GM10248 (cell line): ENCODE results near the gene NT5DC4.
"Not testable (repeated sequence)": the region's sequence is repeated elsewhere in the genome, so short reads cannot be mapped to it uniquely, and the experiment has no call there.

Experiments used
- CTCF ChIA-PET: fragments of 300-600 bp; sonication (Branson Sonifier 250); formaldehyde crosslinking; extraction: SDS; loops from one replicate; lab custom pipeline; 2021; ENCODE audit warnings: antibody characterized with exemption; lab: Yijun Ruan, JAX
- POLR2A ChIA-PET: fragments of 350-650 bp; sonication (Branson Sonifier 250); formaldehyde crosslinking; extraction: SDS; loops from one replicate; lab custom pipeline; 2020; ENCODE audit warnings: antibody characterized with exemption; lab: Yijun Ruan, JAX
- DNase-seq: peaks from one replicate; pipeline ENCODE4 v3.0.0; 2012; ENCODE audit errors: extremely low spot score
- TF ChIP-seq, protein P1 (sequence below): IDR thresholded peaks from 2 replicates; pipeline ENCODE4 v1.5.1; 2012; ENCODE audit warnings: mild to moderate bottlenecking, low read depth; ENCODE audit errors: extremely low read depth, missing control alignments, control extremely low read depth

NT5DC4 gene

DNA sequence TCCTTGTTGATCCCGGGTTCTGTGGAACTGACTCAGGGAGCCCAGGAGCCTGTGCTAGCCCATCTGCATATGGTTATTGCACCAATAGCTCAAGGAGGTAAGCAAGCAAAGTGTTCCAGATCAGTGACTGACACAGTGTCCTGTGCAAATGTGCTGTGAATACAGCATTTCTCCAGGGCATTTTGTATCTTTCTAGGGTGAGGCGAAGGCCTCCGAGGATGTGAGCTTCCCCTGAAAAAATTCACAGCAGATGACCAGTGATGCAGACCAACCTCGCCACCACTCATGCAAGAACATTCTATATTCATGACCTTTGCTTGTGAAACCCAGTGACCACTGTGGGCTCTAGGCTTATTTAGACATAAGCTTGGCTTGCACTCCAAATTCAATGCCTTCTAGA is 15.2 kb upstream of the NT5DC4 start:
- TF ChIP-seq, protein P1, sequence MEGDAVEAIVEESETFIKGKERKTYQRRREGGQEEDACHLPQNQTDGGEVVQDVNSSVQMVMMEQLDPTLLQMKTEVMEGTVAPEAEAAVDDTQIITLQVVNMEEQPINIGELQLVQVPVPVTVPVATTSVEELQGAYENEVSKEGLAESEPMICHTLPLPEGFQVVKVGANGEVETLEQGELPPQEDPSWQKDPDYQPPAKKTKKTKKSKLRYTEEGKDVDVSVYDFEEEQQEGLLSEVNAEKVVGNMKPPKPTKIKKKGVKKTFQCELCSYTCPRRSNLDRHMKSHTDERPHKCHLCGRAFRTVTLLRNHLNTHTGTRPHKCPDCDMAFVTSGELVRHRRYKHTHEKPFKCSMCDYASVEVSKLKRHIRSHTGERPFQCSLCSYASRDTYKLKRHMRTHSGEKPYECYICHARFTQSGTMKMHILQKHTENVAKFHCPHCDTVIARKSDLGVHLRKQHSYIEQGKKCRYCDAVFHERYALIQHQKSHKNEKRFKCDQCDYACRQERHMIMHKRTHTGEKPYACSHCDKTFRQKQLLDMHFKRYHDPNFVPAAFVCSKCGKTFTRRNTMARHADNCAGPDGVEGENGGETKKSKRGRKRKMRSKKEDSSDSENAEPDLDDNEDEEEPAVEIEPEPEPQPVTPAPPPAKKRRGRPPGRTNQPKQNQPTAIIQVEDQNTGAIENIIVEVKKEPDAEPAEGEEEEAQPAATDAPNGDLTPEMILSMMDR: no peak
- ChIA-PET POLR2A (no interaction called here), CTCF (interaction anchor here (1.0 to 8.1 kb wide), 9 partner anchors 14 to 236 kb away, joined by 3 to 99 read pairs (median 6); no protein-coding TSS in a partner anchor)
- DNase-seq: no peak

DNA sequence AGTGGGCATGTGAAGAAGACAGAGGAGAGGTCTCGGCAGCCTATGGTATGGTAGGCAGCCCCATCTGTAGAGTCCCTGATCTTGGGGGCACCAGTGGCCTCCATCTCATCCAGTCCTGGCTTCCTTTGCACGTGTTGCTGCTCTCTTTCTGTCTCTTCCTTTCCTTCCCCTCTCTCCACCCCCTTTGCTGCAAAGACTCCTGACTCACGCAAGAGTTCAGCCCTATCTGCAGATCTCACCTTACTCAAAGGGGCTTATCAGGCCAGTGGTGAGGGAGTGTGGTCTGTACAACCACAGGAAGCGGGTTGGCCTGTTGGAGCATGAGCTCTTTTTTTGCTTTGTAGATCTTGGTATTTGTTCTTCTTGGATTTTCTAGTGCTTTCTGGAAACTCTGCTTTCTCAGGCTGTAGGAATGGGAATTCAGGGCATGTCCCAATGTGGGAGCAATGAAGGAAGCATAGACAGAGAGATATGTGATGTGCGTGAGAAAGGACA is 14.6 kb upstream of the NT5DC4 start:
- CTCF ChIA-PET: interaction anchor here (1.0 to 8.1 kb wide), 12 partner anchors 15 to 235 kb away, joined by 3 to 99 read pairs (median 5); partner anchors contain the start of gene SLC20A1
- TF ChIP-seq, protein P1: no peak
- no peak for DNase-seq
- POLR2A ChIA-PET: no interaction called here

DNA sequence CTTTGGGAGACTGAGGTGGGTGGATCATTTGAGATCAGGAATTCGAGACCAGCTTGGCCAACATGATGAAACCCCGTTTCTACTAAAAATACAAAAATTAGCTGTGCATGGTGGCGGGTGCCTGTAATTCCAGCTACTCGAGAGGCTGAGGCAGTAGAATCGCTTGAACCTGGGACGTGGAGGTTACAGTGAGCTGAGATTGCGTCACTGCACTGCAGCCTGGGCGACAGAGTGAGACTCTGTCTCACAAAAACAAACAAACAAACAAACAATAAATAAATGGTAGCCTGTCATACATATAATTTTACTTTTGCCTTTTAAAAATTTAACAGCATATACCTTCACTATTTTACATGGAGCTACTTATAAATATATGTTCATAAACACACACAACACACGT is 13.9 kb upstream of the NT5DC4 start:
- not testable (repeated sequence) for DNase-seq
- CTCF ChIA-PET: interaction anchor here (1.0 to 8.1 kb wide), 15 partner anchors 11 to 178 kb away, joined by 3 to 99 read pairs (median 5); partner anchors contain the start of gene SLC20A1
- POLR2A ChIA-PET: interaction anchor here (0.6 to 1.5 kb wide), 2 partner anchors 30 to 61 kb away, joined by 3 to 5 read pairs; partner anchors contain the start of gene SLC20A1

- ChIA-PET POLR2A (interaction anchor here (0.9 kb wide), 1 partner anchor 54 kb away, joined by 3 read pairs; no protein-coding TSS in a partner anchor), CTCF (interaction anchor here (1.0 to 8.1 kb wide), 8 partner anchors 9 to 82 kb away, joined by 3 to 99 read pairs (median 10); no protein-coding TSS in a partner anchor)
- DNase-seq: no peak
- TF ChIP-seq, protein P1: no peak
Measured at GRCh38 chr2:112708968-112709367, 11.9 kb upstream of the NT5DC4 start.

GRCh38 chr2:112709703-112710102 is 11.1 kb upstream of the NT5DC4 start:
- CTCF ChIA-PET: interaction anchor here (0.7 to 8.1 kb wide), 5 partner anchors 10 to 176 kb away, joined by 3 to 99 read pairs (median 3); no protein-coding TSS in a partner anchor
- TF ChIP-seq, protein P1: no peak
- POLR2A ChIA-PET: interaction anchor here (0.9 kb wide), 1 partner anchor 54 kb away, joined by 3 read pairs; no protein-coding TSS in a partner anchor
- no peak for DNase-seq

DNA sequence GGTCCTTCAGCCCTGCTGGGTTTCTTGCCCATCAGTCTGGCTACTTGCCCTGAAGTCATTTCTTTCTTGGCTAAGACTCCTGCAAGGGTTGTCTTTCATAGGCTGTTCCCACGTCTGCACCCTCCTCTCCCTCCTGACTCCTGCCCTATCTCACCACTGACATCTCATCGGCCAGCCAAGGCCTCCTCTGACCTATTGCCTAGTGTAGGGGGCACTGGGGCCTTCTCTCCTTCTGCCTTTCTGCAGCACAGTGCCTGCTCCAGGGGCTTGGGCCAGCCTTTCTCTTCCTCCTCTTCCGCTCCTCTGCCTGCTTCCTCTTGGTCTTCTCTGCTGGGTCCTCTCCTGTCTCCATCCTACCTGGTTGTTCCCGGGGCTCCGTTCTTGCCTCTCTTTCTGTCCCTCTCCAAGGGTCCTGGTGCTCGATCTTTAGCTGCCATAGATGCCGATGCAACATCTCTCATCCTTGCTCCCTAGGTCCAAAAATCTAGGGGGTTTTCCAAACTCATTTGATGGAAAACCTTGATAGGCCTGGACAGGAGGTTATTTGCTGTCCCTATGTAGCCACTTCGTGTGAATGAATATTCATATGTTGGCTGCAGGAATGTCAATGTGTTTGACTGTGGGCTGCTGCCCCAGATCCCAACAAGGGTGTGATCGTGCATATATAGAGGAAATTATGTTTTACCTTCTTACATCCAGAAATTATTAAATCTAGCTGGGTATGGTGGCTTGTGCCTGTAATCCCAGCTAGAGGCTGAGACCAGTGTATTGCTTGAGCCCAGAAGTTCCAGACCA is 9.7 kb upstream of the NT5DC4 start:
- ChIA-PET CTCF (interaction anchor here (1.0 to 5.3 kb wide), 6 partner anchors 7 to 111 kb away, joined by 3 to 50 read pairs (median 6); no protein-coding TSS in a partner anchor), POLR2A (no interaction called here)
- TF ChIP-seq, protein P1: no peak
- DNase-seq: no peak

DNA sequence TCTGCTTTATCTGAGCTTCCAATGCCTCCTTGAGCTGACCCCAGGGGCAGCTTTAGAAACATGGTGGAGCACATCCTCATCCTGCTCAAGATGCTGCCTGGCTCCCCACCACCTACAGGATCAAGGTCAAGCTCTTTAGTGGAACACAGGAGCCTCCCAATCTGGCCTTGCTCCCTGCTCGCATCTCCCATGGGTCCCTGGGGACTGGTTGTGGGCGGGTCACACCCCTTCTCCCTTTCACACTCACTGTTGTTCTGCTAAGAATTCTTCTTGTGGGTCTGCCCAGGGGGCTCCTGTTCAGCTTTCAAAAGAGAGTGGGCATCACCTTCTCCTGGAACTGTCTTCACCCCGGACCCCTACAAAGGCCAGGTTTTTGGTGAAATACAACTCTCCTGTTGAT is 8.4 kb upstream of the NT5DC4 start:
- ChIA-PET POLR2A (no interaction called here), CTCF (interaction anchor here (1.0 to 5.3 kb wide), 7 partner anchors 9 to 112 kb away, joined by 3 to 50 read pairs (median 6); partner anchors contain the start of gene SLC20A1)

More for the DNA sequence above, 8.4 kb upstream of the NT5DC4 start:
- TF ChIP-seq, protein P1: no peak
- DNase-seq: no peak
